A549 (cell line): ENCODE data around the gene DNAH11. TPM values are rescaled to one million over a fixed set of nuclear protein-coding genes. Genes with fewer than 3 reads are reported as not detected.

Experiments used
- ATAC-seq, 2 experiments: fragments of 200-7000 bp in 1 of 2; fragments of >200 bp in 1 of 2; cut with Nextera tagmentation in 1 of 2; cut with Tn5 transposase in 1 of 2; 3 replicates each; pipeline versions ENCODE4 v1.8.0 to v1.9.1; 2018 to 2020; ENCODE audit warnings: mild to moderate bottlenecking in 1 of 2, moderate library complexity in 1 of 2
- CTCF ChIA-PET: fragments of 300-600 bp; sonication (Branson Sonifier 250); formaldehyde crosslinking; extraction: SDS; loops from one replicate; lab custom pipeline; 2021; ENCODE audit warnings: antibody characterized with exemption, inconsistent platforms; lab: Yijun Ruan, JAX
- POLR2A ChIA-PET: fragments of 350-600 bp; formaldehyde crosslinking; extraction: SDS; loops from one replicate; lab custom pipeline; 2021; ENCODE audit warnings: antibody characterized with exemption, inconsistent platforms; lab: Yijun Ruan, JAX
- DNase-seq, 2 experiments: peaks; one replicate each; pipeline versions ENCODE4 v3.0.0 to v3.0.0-alpha.2; 2011 to 2016; ENCODE audit warnings: low read depth in 1 of 2, low spot score in 1 of 2
- FAIRE-seq: peaks from 2 replicates; lab custom pipeline; 2011; peaks lifted over from hg19 to GRCh38; lab: Jason Lieb, UNC
- H3K27ac ChIP-seq, 2 experiments: fragments of >200 bp; sonication (Bioruptor Twin); formaldehyde crosslinking; 3 replicates each; pipeline ENCODE4 v1.5.1; 2016 to 2017
- H3K4me1 ChIP-seq: fragments of >200 bp; sonication (Bioruptor Twin); formaldehyde crosslinking; 3 replicates; pipeline ENCODE4 v1.6.1; 2016
- H3K4me2 ChIP-seq: fragments of >200 bp; sonication (Bioruptor Twin); formaldehyde crosslinking; 3 replicates; pipeline ENCODE4 v1.6.1; 2016
- H3K4me3 ChIP-seq: fragments of >200 bp; sonication (Bioruptor Twin); formaldehyde crosslinking; 3 replicates; pipeline ENCODE4 v1.5.1; 2016
- H3K9me3 ChIP-seq: fragments of >200 bp; sonication (Bioruptor Twin); formaldehyde crosslinking; 3 replicates; pipeline ENCODE4 v1.6.1; 2016
- ATOH8 ChIP-seq: fragments of 250-450 bp; sonication (Bioruptor Pico); IDR thresholded peaks from 2 replicates; pipeline ENCODE4 v1.5.0; 2020; ENCODE audit warnings: low read depth, mild to moderate bottlenecking, moderate library complexity
- BCL3 ChIP-seq: fragments of >200 bp; sonication (Bioruptor Twin); formaldehyde crosslinking; IDR thresholded peaks from 3 replicates; pipeline ENCODE4 v1.6.1; 2016
- BHLHE40 ChIP-seq: IDR thresholded peaks from 2 replicates; pipeline ENCODE4 v1.6.1; 2012; ENCODE audit warnings: low read depth, low read length, inconsistent platforms
- EHMT2 ChIP-seq: fragments of 200-600 bp; sonication (generic); IDR thresholded peaks from 2 replicates; pipeline ENCODE4 v1.6.1; 2016; ENCODE audit warnings: antibody characterized with exemption, low read depth, mild to moderate bottlenecking, moderate library complexity
- EP300 ChIP-seq, 2 experiments: fragments of >200 bp; sonication (Bioruptor Twin); formaldehyde crosslinking; IDR thresholded peaks; 2 replicates in 1 of 2; 3 replicates in 1 of 2; pipeline ENCODE4 v1.6.1; 2016 to 2017
- FOSB ChIP-seq: fragments of 250-450 bp; sonication (Bioruptor Pico); IDR thresholded peaks from 2 replicates; pipeline ENCODE4 v1.5.0; 2020; ENCODE audit warnings: mild to moderate bottlenecking, moderate library complexity
- HDAC2 ChIP-seq: fragments of 200-600 bp; sonication (generic); IDR thresholded peaks from 2 replicates; pipeline ENCODE4 v1.6.1; 2016
- HEYL ChIP-seq: fragments of 250-450 bp; sonication (Bioruptor Pico); IDR thresholded peaks from 2 replicates; pipeline ENCODE4 v1.8.0; 2021; ENCODE audit warnings: mild to moderate bottlenecking, moderate library complexity
- HOXA7 ChIP-seq: fragments of 250-450 bp; sonication (Bioruptor Pico); IDR thresholded peaks from 2 replicates; pipeline ENCODE4 v1.5.0; 2020; ENCODE audit warnings: mild to moderate bottlenecking, moderate library complexity
- JUNB ChIP-seq: fragments of >200 bp; sonication (Bioruptor Twin); formaldehyde crosslinking; IDR thresholded peaks from 2 replicates; pipeline ENCODE4 v1.6.1; 2016
- KDM5A ChIP-seq: fragments of 200-600 bp; sonication (generic); IDR thresholded peaks from 2 replicates; pipeline ENCODE4 v1.6.1; 2016; ENCODE audit warnings: antibody characterized with exemption, mild to moderate bottlenecking
- MAFK ChIP-seq: fragments of 450-650 bp; IDR thresholded peaks from 2 replicates; pipeline ENCODE4 v1.6.1; 2014; ENCODE audit not compliant: partially characterized antibody
- MYC ChIP-seq: IDR thresholded peaks from 2 replicates; pipeline ENCODE4 v1.6.1; 2012; ENCODE audit warnings: mild to moderate bottlenecking, inconsistent platforms, low read length, improper control_type of control experiment, borderline replicate concordance
- NFE2L2 ChIP-seq: fragments of 150-350 bp; conservative IDR thresholded peaks from 2 replicates; pipeline ENCODE4 v1.6.1; 2014; ENCODE audit warnings: low read length
- NPAS2 ChIP-seq: fragments of 250-450 bp; sonication (Bioruptor Pico); IDR thresholded peaks from 2 replicates; pipeline ENCODE4 v1.8.0; 2022; ENCODE audit warnings: mild to moderate bottlenecking, moderate library complexity, borderline replicate concordance
- NR3C1 ChIP-seq: fragments of >200 bp; sonication (Bioruptor Twin); formaldehyde crosslinking; IDR thresholded peaks from 3 replicates; pipeline ENCODE4 v1.6.1; 2017
- PBX3 ChIP-seq: IDR thresholded peaks from 2 replicates; pipeline ENCODE4 v1.6.1; 2012
- PHF8 ChIP-seq: fragments of 200-600 bp; sonication (generic); IDR thresholded peaks from 2 replicates; pipeline ENCODE4 v1.6.1; 2016; ENCODE audit warnings: low read depth, mild to moderate bottlenecking, antibody characterized with exemption, moderate library complexity, borderline replicate concordance
- POLR2AphosphoS2 ChIP-seq: conservative IDR thresholded peaks from 2 replicates; pipeline ENCODE4 v1.6.1; 2012; ENCODE audit warnings: low read length, improper control_type of control experiment, inconsistent platforms
- RAD21 ChIP-seq, 2 experiments: fragments of >200 bp in 1 of 2; sonication (Bioruptor Twin) in 1 of 2; formaldehyde crosslinking in 1 of 2; IDR thresholded peaks in 1 of 2; conservative IDR thresholded peaks in 1 of 2; 2 replicates in 1 of 2; 3 replicates in 1 of 2; pipeline ENCODE4 v1.6.1; 2012 to 2018; ENCODE audit warnings: inconsistent platforms in 1 of 2
- RARB ChIP-seq: fragments of 250-450 bp; sonication (Bioruptor Pico); IDR thresholded peaks from 2 replicates; pipeline ENCODE4 v1.8.0; 2021; ENCODE audit warnings: mild to moderate bottlenecking, moderate library complexity
- RCOR1 ChIP-seq: fragments of 150-350 bp; IDR thresholded peaks from 2 replicates; pipeline ENCODE4 v1.6.1; 2014; ENCODE audit warnings: antibody characterized with exemption, low read length, low read depth
- REST ChIP-seq: fragments of 200-600 bp; sonication (generic); IDR thresholded peaks from 2 replicates; pipeline ENCODE4 v1.6.1; 2016; ENCODE audit warnings: antibody characterized with exemption, mild to moderate bottlenecking, moderate library complexity
- RFX5 ChIP-seq: fragments of 450-650 bp; IDR thresholded peaks from 2 replicates; pipeline ENCODE4 v1.7.1; 2014; ENCODE audit warnings: antibody characterized with exemption, mild to moderate bottlenecking, moderate library complexity
- SMC3 ChIP-seq: fragments of >200 bp; sonication (Bioruptor Twin); formaldehyde crosslinking; IDR thresholded peaks from 3 replicates; pipeline ENCODE4 v1.6.1; 2018; ENCODE audit warnings: inconsistent platforms
- TFCP2L1 ChIP-seq: fragments of 250-450 bp; sonication (Bioruptor Pico); IDR thresholded peaks from 2 replicates; pipeline ENCODE4 v1.5.0; 2021; ENCODE audit warnings: mild to moderate bottlenecking
- TP53 ChIP-seq: fragments of 250-450 bp; sonication (Bioruptor Pico); IDR thresholded peaks from 2 replicates; pipeline ENCODE4 v1.5.0; 2021; ENCODE audit warnings: mild to moderate bottlenecking, moderate library complexity
- USF2 ChIP-seq: fragments of 450-650 bp; IDR thresholded peaks from 2 replicates; pipeline ENCODE4 v1.6.1; 2014; ENCODE audit warnings: antibody characterized with exemption
- WGBS: methylation state at CpG from one replicate; pipeline ENCODE4 v1.1.6; 2017; ENCODE audit errors: missing lambda C conversion rate; 5-methylcytosine and 5-hydroxymethylcytosine counted together
- polyA plus RNA-seq, 4 experiments: library from polyadenylated mRNA; depleted of rRNA in 3 of 4; stranded (reverse); fragments of >200 nt; fragmentation: RNase III in 1 of 4; extraction: RNeasy Plus Mini Kit Qiagen cat#74134 plus additional on column Dnase treatment in 1 of 4; gene quantifications; 2 replicates in 3 of 4; 3 replicates in 1 of 4; pipeline ENCODE4 v1.2.3, GENCODE V29; 2011 to 2017

The DNAH11 gene
- polyA plus RNA-seq, 2 of the 4 experiments (the other 2 are of a cell fraction): 0.03 to 0.13 TPM

- ATAC-seq (no peak), DNase-seq (no peak), FAIRE-seq (peak; percentile 13)
- Histone ChIP-seq H3K4me2 (no peak overlapping the region), H3K4me3 (no peak overlapping the region), H3K9me3 (peaks cover 1% of the 10 kb centered on the region; the same call in 1 of the 3 replicates), H3K4me1 (peaks cover 8% of the 10 kb centered on the region; the same call in 2 of the 3 replicates), H3K27ac (no peak overlapping the region)
- CTCF ChIA-PET: no interaction called here
- WGBS: 44% methylated on average over 4 of the region's 4 CpGs
- POLR2A ChIA-PET: no interaction called here
- TF ChIP-seq RARB (CRISPR knock-in tag) (no peak), HDAC2 (no peak), TP53 (CRISPR knock-in tag) (no peak), POLR2AphosphoS2 (no peak), NPAS2 (CRISPR knock-in tag) (no peak), MYC (no peak), EP300 (IDR thresholded peaks at IDR 0.05) (no peak), NFE2L2 (no peak), RFX5 (no peak)
Measured at GRCh38 chr7:21641546-21641945, 98.7 kb downstream of the DNAH11 start.

- POLR2A ChIA-PET: no interaction called here
- DNase-seq (no peak), ATAC-seq (no peak), FAIRE-seq (no peak)
- Histone ChIP-seq H3K27ac (no peak overlapping the region; a peak in 1 of 6 replicates), H3K4me1 (peaks cover under 1% of the 10 kb centered on the region; the same call in 2 of the 3 replicates), H3K4me2 (no peak overlapping the region), H3K9me3 (peaks cover 6% of the 10 kb centered on the region; the same call in 2 of the 3 replicates), H3K4me3 (no peak overlapping the region)
- TF ChIP-seq USF2 (no peak), KDM5A (no peak), MAFK (no peak), BHLHE40 (no peak), NPAS2 (CRISPR knock-in tag) (no peak), JUNB (no peak)
- CTCF ChIA-PET: no interaction called here
- WGBS: 23% methylated on average over 4 of the region's 4 CpGs
Measured at GRCh38 chr7:21642422-21642821, 99.6 kb downstream of the DNAH11 start.

GRCh38 chr7:21651697-21652096, 108.9 kb downstream of the DNAH11 start:
- H3K9me3 ChIP-seq: peaks cover 5% of the 10 kb centered on the region; the same call in 2 of the 3 replicates
- CTCF ChIA-PET: interaction anchor here (0.8 kb wide), 1 partner anchor 11 kb away, joined by 3 read pairs; no protein-coding TSS in a partner anchor
- no peak for ATAC-seq
- TF ChIP-seq BHLHE40 (no peak), HOXA7 (CRISPR knock-in tag) (no peak), NR3C1 (no peak), FOSB (CRISPR knock-in tag) (no peak), TFCP2L1 (CRISPR knock-in tag) (no peak), EHMT2 (no peak), RFX5 (no peak), PHF8 (no peak), BCL3 (no peak), HDAC2 (no peak), REST (no peak), ATOH8 (no peak), HEYL (CRISPR knock-in tag) (no peak), RCOR1 (no peak), KDM5A (no peak), PBX3 (no peak), SMC3 (no peak), RAD21 (conservative IDR thresholded peaks at IDR 0.05 in 1 of 2, IDR thresholded peaks at IDR 0.05 in 1 of 2) (no peak)
- POLR2A ChIA-PET: no interaction called here
- no peak for DNase-seq
- no peak overlapping the region for H3K4me2 ChIP-seq
- H3K4me3 ChIP-seq: no peak overlapping the region
- 7% methylated on average over 1 of the region's 1 CpG for WGBS
- no peak for FAIRE-seq
- no peak overlapping the region for H3K27ac ChIP-seq
- H3K4me1 ChIP-seq: no peaks in the 10 kb centered on the region
